Spleen (tissue), 11 donors: ENCODE data around the gene CALML5. TPM values are rescaled to one million over a fixed set of nuclear protein-coding genes. Genes with fewer than 3 reads are reported as not detected.
A peak's percentile ranks its signal among the peaks of the same experiment; 100 is the strongest.

ENCODE experiments used
- DNase-seq: peaks from one replicate; pipeline ENCODE4 v3.0.0-alpha.2; 2020
- H3K27ac ChIP-seq, 8 donors: fragments of 200-600 bp; sonication (generic) in 7 of 8; 1 replicate in 4 of 8; 2 replicates in 4 of 8; pipeline versions ENCODE4 v1.5.0 to v1.8.0; 2016 to 2021; ENCODE audit warnings: inconsistent platforms in 4 of 8, mild to moderate bottlenecking in 4 of 8, moderate library complexity in 1 of 8
- H3K27me3 ChIP-seq, 7 donors: fragments of 200-600 bp; sonication (generic) in 6 of 7; replicated peaks in 1 of 7; 1 replicate in 4 of 7; 2 replicates in 3 of 7; pipeline versions ENCODE4 v1.5.0 to v1.8.0; 2016 to 2021; ENCODE audit warnings: inconsistent platforms in 3 of 7, mild to moderate bottlenecking in 1 of 7
- H3K36me3 ChIP-seq, 6 donors: fragments of 200-600 bp; sonication (generic) in 5 of 6; 1 replicate in 4 of 6; 2 replicates in 2 of 6; pipeline versions ENCODE4 v1.5.0 to v1.8.0; 2016 to 2021; ENCODE audit warnings: inconsistent platforms in 2 of 6
- H3K4me1 ChIP-seq, 6 donors: fragments of 200-600 bp; sonication (generic) in 5 of 6; 1 replicate in 3 of 6; 2 replicates in 3 of 6; pipeline versions ENCODE4 v1.5.0 to v1.8.0; 2016 to 2021; ENCODE audit warnings: inconsistent platforms in 3 of 6
- H3K4me3 ChIP-seq, 8 donors: fragments of 200-600 bp; sonication (generic) in 7 of 8; 1 replicate in 4 of 8; 2 replicates in 4 of 8; pipeline versions ENCODE4 v1.5.0 to v1.8.0; 2016 to 2021; ENCODE audit warnings: inconsistent platforms in 4 of 8, mild to moderate bottlenecking in 4 of 8, moderate library complexity in 2 of 8
- H3K9me3 ChIP-seq, 8 donors: fragments of 200-600 bp; sonication (generic) in 7 of 8; 1 replicate in 4 of 8; 2 replicates in 4 of 8; pipeline versions ENCODE4 v1.5.0 to v1.8.0; 2016 to 2021; ENCODE audit warnings: inconsistent platforms in 4 of 8
- CTCF ChIP-seq, 11 experiments: fragments of 200-600 bp in 7 of 11; fragments of 450-650 bp in 4 of 11; sonication (generic) in 4 of 11; IDR thresholded peaks in 8 of 11; conservative IDR thresholded peaks in 3 of 11; 1 replicate in 7 of 11; 2 replicates in 4 of 11; pipeline versions ENCODE4 v1.4.0 to v1.8.0; 2016 to 2021; ENCODE audit warnings: antibody characterized with exemption in 11 of 11, inconsistent platforms in 4 of 11, mild to moderate bottlenecking in 1 of 11
- POLR2A ChIP-seq, 3 donors: fragments of 450-650 bp; IDR thresholded peaks; one replicate each; pipeline ENCODE4 v1.5.1; 2017; ENCODE audit warnings: antibody characterized with exemption in 3 of 3, mild to moderate bottlenecking in 1 of 3
- POLR2AphosphoS5 ChIP-seq, 3 donors: sonication (generic); formaldehyde crosslinking; IDR thresholded peaks; one replicate each; pipeline ENCODE4 v1.5.1; 2017; ENCODE audit warnings: antibody characterized with exemption in 3 of 3
- WGBS, 5 donors: extraction: QIAGEN DNeasy Blood & Tissue Kit in 3 of 5; methylation state at CpG; one replicate each; pipeline versions ENCODE4 v1.1.5 to v1.1.7; 2013 to 2018; 5-methylcytosine and 5-hydroxymethylcytosine counted together
- intact Hi-C: fragments of 100-400 bp; cut with DNase I; formaldehyde crosslinking; loops from one replicate; pipeline ENCODE4 v1.15.0; 2023; ENCODE audit warnings: low total_unique reads
- polyA plus RNA-seq, 3 donors: library from polyadenylated mRNA; stranded (reverse); fragments of 200-250 nt; gene quantifications; one replicate each; pipeline ENCODE4 v1.2.1, GENCODE V29; 2013
- total RNA-seq, 7 donors: library from RNA; depleted of rRNA in 3 of 7; stranded (reverse); fragments of >200 nt in 3 of 7; fragmentation: NEBNext Ultra II Directional in 4 of 7; extraction: Animal tissue kit (Norgen Biotek cat#: 25700) in 4 of 7; gene quantifications; one replicate each; pipeline versions ENCODE4 v1.1.0 to v1.2.1, GENCODE V29; 2016 to 2021
- donor health status: healthy with polysubstance abuse.
- donor health status: DM: no; HTN: no; CAD: no; lungs with moderate emphysema.
- donor health status: DM: no; HTN: no; CAD: no.
- donor health status: Bipolar disorder and iron deficiency.
- donor health status: healthy.
- donor health status: DM: no; HTN: no; CAD: no.
- donor health status: DM: yes; HTN: yes; CAD: no.

Gene CALML5
- total and polyA plus RNA-seq, 10 donors, result 0.13 TPM; not detected in 9

GRCh38 chr10:5485290-5485689 lies 14.1 kb downstream of the CALML5 start:
- H3K9me3 ChIP-seq, result no peaks in the 10 kb centered on the region
- TF ChIP-seq POLR2A (IDR thresholded peaks at IDR 0.05) (no peak), CTCF (IDR thresholded peaks at IDR 0.05 in 8 of 11, conservative IDR thresholded peaks at IDR 0.05 in 3 of 11) (no peak), POLR2AphosphoS5 (IDR thresholded peaks at IDR 0.05) (no peak)
- H3K36me3 ChIP-seq, result no peaks in the 10 kb centered on the region
- no peak overlapping the region for H3K27ac ChIP-seq
- 82 to 90% (median 85%) methylated on average over 14 of the region's 14 CpGs for WGBS, 5 donors
- H3K27me3 ChIP-seq, result peaks cover 0 to 7% (median 0%) of the 10 kb centered on the region in 7 donors
- intact Hi-C loops, result no loop called here
- DNase-seq, result peak; percentile 8
- H3K4me3 ChIP-seq, result no peak overlapping the region
- peaks cover 0 to 11% (median 0%) of the 10 kb centered on the region in 6 donors for H3K4me1 ChIP-seq

GRCh38 chr10:5484205-5484604 lies 15.2 kb downstream of the CALML5 start:
- intact Hi-C loops, result no loop called here
- Histone ChIP-seq H3K27me3 (peaks cover 0 to 7% (median 0%) of the 10 kb centered on the region in 7 donors), H3K4me3 (no peak overlapping the region), H3K27ac (no peak overlapping the region), H3K4me1 (peaks cover 0 to 11% (median 0%) of the 10 kb centered on the region in 6 donors), H3K36me3 (no peaks in the 10 kb centered on the region), H3K9me3 (no peaks in the 10 kb centered on the region)
- no peak for DNase-seq
- WGBS, 5 donors, result 65 to 91% (median 81%) methylated on average over 3 of the region's 3 CpGs
- TF ChIP-seq POLR2AphosphoS5 (IDR thresholded peaks at IDR 0.05), result no peak
- TF ChIP-seq CTCF (IDR thresholded peaks at IDR 0.05 in 8 of 11, conservative IDR thresholded peaks at IDR 0.05 in 3 of 11), result no peak
- no peak for TF ChIP-seq POLR2A (IDR thresholded peaks at IDR 0.05)

- peaks cover 0 to 7% (median 0%) of the 10 kb centered on the region in 7 donors for H3K27me3 ChIP-seq
- TF ChIP-seq POLR2AphosphoS5 (IDR thresholded peaks at IDR 0.05), result no peak
- no peak overlapping the region for H3K4me3 ChIP-seq
- H3K9me3 ChIP-seq, result no peaks in the 10 kb centered on the region
- H3K4me1 ChIP-seq, result peaks cover 0 to 11% (median 0%) of the 10 kb centered on the region in 6 donors
- H3K27ac ChIP-seq, result no peak overlapping the region
- no peaks in the 10 kb centered on the region for H3K36me3 ChIP-seq
- DNase-seq, result no peak
- intact Hi-C loops, result no loop called here
- WGBS, 5 donors, result 89 to 98% (median 93%) methylated on average over 9 of the region's 9 CpGs
These were observed 17.4 kb downstream of the CALML5 start for GRCh38 chr10:5482016-5482415.

GRCh38 chr10:5481121-5481520 lies 18.2 kb downstream of the CALML5 start:
- TF ChIP-seq POLR2AphosphoS5 (IDR thresholded peaks at IDR 0.05) (no peak), CTCF (IDR thresholded peaks at IDR 0.05 in 8 of 11, conservative IDR thresholded peaks at IDR 0.05 in 3 of 11) (no peak), POLR2A (IDR thresholded peaks at IDR 0.05) (no peak)
- no peak for DNase-seq
- H3K4me3 ChIP-seq, result no peak overlapping the region
- whole genome bisulfite sequencing, 5 donors, result 90 to 94% (median 93%) methylated on average over 12 of the region's 12 CpGs
- H3K36me3 ChIP-seq, result no peaks in the 10 kb centered on the region
- intact Hi-C loops, result no loop called here
- no peaks in the 10 kb centered on the region for H3K9me3 ChIP-seq
- no peak overlapping the region for H3K27ac ChIP-seq
- H3K4me1 ChIP-seq, result peaks cover 0 to 7% (median 0%) of the 10 kb centered on the region in 6 donors
- peaks cover 0 to 7% (median 0%) of the 10 kb centered on the region in 7 donors for H3K27me3 ChIP-seq
